ENCODE data around the gene SORCS3. TPM values are rescaled to one million over a fixed set of nuclear protein-coding genes. Genes with fewer than 3 reads are reported as not detected.

Gene SORCS3
- total RNA-seq, 1 donor from 2014 or later = not detected

DNA sequence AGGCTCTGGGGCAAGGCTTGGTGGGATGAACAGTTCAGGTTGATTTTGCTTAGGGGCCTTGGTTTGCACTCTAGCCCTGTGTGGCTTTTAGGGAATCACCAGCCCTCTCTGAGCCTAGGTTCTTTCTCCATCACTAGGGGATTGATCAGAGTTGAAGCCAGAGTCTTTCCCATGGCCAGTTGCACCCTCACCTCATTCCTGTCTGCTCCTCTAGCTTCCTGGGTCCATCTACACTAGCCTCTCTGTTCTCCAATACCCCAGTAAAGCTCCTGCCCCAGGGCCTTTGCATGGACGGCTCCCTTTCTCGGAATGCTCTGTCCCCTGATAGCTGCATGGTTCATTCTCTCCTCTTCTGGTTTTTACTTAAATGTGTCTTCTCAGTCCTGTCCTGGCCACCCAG is 40.4 kb downstream of the SORCS3 start:
- CTCF ChIA-PET = no interaction called here
- Mint-ChIP-seq H3K9me3 (no peaks in the 10 kb centered on the region), H3K4me1 (no peaks in the 10 kb centered on the region), H3K36me3 (ENCODE audit: low read depth) (no peaks in the 10 kb centered on the region), H3K4me3 (no peak overlapping the region), H3K27me3 (peaks cover 12% of the 10 kb centered on the region), H3K27ac (no peak overlapping the region)
- POLR2A ChIA-PET = no interaction called here
- no peak for ATAC-seq (ENCODE audit: low read depth)
- TF ChIP-seq, protein P1, sequence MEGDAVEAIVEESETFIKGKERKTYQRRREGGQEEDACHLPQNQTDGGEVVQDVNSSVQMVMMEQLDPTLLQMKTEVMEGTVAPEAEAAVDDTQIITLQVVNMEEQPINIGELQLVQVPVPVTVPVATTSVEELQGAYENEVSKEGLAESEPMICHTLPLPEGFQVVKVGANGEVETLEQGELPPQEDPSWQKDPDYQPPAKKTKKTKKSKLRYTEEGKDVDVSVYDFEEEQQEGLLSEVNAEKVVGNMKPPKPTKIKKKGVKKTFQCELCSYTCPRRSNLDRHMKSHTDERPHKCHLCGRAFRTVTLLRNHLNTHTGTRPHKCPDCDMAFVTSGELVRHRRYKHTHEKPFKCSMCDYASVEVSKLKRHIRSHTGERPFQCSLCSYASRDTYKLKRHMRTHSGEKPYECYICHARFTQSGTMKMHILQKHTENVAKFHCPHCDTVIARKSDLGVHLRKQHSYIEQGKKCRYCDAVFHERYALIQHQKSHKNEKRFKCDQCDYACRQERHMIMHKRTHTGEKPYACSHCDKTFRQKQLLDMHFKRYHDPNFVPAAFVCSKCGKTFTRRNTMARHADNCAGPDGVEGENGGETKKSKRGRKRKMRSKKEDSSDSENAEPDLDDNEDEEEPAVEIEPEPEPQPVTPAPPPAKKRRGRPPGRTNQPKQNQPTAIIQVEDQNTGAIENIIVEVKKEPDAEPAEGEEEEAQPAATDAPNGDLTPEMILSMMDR (IDR thresholded peaks at IDR 0.05) = no peak
- intact Hi-C loops (cut with micrococcal nuclease) = no loop called here
- DNase-seq = no peak

DNA sequence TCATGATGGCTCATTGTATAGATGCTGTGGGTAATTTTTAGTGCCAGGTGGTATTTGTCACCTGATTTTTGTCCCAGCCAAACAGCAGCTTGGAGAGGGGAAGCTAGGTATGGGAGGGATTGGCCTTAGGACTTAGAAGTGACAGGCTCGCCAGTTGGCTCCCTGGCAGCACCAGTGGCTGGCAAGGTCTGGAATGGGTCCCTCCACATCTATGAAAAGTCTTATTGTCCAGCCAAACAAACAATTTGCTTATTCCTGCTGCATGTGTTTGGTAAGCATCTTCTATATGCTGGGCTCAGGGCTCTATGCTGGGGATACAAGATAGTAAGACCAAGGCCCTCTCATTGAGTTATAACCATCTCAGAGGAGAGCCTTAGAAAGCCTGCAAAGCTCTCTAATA is 42.5 kb downstream of the SORCS3 start:
- ChIA-PET POLR2A (no interaction called here), CTCF (no interaction called here)
- DNase-seq = no peak
- no peaks in the 10 kb centered on the region for H3K9me3 Mint-ChIP-seq
- H3K36me3 Mint-ChIP-seq (ENCODE audit: low read depth) = no peaks in the 10 kb centered on the region
- no peak for ATAC-seq (ENCODE audit: low read depth)
- no peaks in the 10 kb centered on the region for H3K4me1 Mint-ChIP-seq
- TF ChIP-seq, protein P1 (IDR thresholded peaks at IDR 0.05) = no peak
- H3K27me3 Mint-ChIP-seq = peaks cover 12% of the 10 kb centered on the region
- no peak overlapping the region for H3K27ac Mint-ChIP-seq
- H3K4me3 Mint-ChIP-seq = no peak overlapping the region
- intact Hi-C loops (cut with micrococcal nuclease) = no loop called here

DNA sequence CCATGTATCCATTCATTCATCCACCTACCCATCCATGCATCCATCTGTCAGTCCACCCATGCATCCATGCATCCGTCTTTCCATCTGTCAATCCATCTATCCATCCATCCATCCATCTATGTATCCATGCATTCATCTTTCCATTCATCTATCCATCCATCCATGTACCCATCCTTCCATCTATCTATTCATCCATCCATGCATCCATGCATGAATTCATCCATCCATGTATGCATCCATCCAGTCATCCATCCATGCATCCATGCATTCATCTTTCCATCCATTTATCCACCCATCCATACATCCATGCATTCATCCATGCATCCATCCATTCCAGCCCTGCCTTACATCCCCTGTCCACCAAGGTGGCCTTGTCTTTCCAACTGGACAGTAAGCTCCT is 45.7 kb downstream of the SORCS3 start:
- POLR2A ChIA-PET = no interaction called here
- Mint-ChIP-seq H3K9me3 (no peaks in the 10 kb centered on the region), H3K27ac (no peak overlapping the region), H3K4me3 (no peak overlapping the region), H3K4me1 (no peaks in the 10 kb centered on the region), H3K36me3 (ENCODE audit: low read depth) (no peaks in the 10 kb centered on the region), H3K27me3 (peaks cover 9% of the 10 kb centered on the region)
- CTCF ChIA-PET = no interaction called here
- intact Hi-C loops (cut with micrococcal nuclease) = no loop called here
- ATAC-seq (ENCODE audit: low read depth) (no peak), DNase-seq (no peak)
- TF ChIP-seq, protein P1 (IDR thresholded peaks at IDR 0.05) = no peak

DNA sequence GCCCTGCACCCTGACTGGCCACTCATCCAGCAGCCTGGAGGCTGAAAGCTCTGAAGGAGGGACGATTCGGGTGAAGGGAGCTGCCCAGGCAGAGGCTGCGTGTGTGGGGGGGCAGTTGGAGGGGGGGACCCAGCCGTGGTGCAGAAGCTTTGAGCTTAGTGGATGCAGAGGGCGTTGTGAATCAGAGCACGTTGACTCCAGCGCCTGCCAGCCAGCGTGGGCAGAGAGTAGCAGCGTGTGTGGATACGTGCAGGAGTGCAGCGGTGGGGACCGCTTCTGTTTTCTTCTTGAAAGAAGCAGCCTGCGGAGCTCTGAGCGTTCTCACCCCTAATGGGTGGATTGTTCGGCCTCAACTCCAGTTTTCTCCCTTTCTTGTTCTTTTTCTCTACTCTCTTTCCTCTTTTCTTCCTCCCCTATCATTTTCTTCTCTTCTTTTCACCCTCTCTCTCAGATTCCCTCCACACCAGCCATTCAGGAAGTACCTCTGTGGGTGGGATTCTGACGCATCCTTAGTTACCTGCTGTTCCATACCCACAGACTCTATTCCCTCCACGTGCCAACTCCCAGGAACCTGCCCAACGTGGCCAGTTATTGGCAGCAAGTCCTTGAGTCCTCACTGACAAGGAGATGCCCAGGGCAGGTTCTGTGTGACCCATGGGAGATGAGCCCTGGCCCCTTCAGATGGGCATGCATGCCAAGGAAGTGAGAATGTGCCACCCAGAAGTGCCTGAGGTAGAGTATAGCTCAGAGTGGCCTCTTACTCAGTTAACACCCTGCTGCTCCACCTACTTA is 47.4 kb downstream of the SORCS3 start:
- H3K27ac Mint-ChIP-seq = no peak overlapping the region

DNA sequence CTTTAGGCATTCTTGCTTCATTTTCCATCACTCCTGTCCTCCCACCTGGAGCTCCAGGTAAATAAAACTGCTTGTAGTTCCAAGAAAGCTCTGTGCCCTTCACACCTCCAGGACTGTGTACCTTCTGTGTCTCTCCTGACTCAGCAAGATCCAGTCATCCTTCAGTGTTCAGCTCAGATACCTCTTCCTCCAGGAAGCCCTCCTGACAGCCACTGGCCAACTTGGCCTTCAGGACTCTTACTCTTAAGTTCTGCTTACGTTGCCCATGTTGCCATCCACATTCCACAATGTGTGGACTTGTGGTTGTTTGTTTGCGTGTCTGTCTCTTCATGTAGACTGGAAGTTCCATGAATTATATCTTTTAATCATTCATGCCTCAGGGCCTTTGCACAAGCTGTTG is 48.0 kb downstream of the SORCS3 start:
- ChIA-PET POLR2A (no interaction called here), CTCF (no interaction called here)
- ATAC-seq (ENCODE audit: low read depth) = no peak
- H3K27ac Mint-ChIP-seq = no peak overlapping the region
- H3K9me3 Mint-ChIP-seq = no peaks in the 10 kb centered on the region
- no peaks in the 10 kb centered on the region for H3K36me3 Mint-ChIP-seq (ENCODE audit: low read depth)
- no peak for DNase-seq
- no peak overlapping the region for H3K4me3 Mint-ChIP-seq
- intact Hi-C loops (cut with micrococcal nuclease) = no loop called here
- TF ChIP-seq, protein P1 (IDR thresholded peaks at IDR 0.05) = no peak
- peaks cover 12% of the 10 kb centered on the region for H3K27me3 Mint-ChIP-seq
- H3K4me1 Mint-ChIP-seq = no peaks in the 10 kb centered on the region

More for the DNA sequence above, 47.4 kb downstream of the SORCS3 start:
- ChIA-PET POLR2A (no interaction called here), CTCF (no interaction called here)
- TF ChIP-seq, protein P1 (IDR thresholded peaks at IDR 0.05) = no peak
- Mint-ChIP-seq H3K36me3 (ENCODE audit: low read depth) (no peaks in the 10 kb centered on the region), H3K27me3 (peaks cover 11% of the 10 kb centered on the region), H3K4me3 (no peak overlapping the region), H3K4me1 (no peaks in the 10 kb centered on the region), H3K9me3 (no peaks in the 10 kb centered on the region)
- ATAC-seq (ENCODE audit: low read depth) (no peak), DNase-seq (no peak)
- intact Hi-C loops (cut with micrococcal nuclease) = no loop called here
